Measurements from ENCODE around the gene SEC24A. TPM values are rescaled to one million over a fixed set of nuclear protein-coding genes. Genes with fewer than 3 reads are reported as not detected.
A peak's percentile ranks its signal among the peaks of the same experiment; 100 is the strongest.
"Not testable (repeated sequence)": the region's sequence is repeated elsewhere in the genome, so short reads cannot be mapped to it uniquely, and the experiment has no call there.

Gene SEC24A
- total RNA-seq, 3 donors from 2014 or later: 23.0 to 30.4 (median 23.9) TPM

DNA sequence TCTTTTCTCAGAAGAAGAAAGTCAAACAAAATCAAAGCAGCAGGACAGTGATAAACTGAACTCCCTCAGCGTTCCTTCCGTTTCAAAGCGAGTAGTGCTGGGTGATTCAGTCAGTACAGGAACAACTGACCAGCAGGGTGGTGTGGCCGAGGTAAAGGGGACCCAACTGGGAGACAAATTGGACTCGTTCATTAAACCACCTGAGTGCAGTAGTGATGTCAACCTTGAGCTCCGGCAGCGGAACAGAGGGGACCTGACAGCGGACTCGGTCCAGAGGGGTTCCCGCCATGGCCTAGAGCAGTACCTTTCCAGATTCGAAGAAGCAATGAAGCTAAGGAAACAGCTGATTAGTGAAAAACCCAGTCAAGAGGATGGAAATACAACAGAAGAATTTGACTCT lies 92.5 kb downstream of the SEC24A start:
- Histone ChIP-seq H3K4me3 (no peak overlapping the region), H3K36me3 (ENCODE audit: low read depth) (no peaks in the 10 kb centered on the region), H3K4me1 (ENCODE audit: low read depth) (peaks cover 9% of the 10 kb centered on the region), H3K9me3 (no peaks in the 10 kb centered on the region)
- no peak for DNase-seq
- ATAC-seq: no peak
- intact Hi-C loops (cut with DNase I, micrococcal nuclease): no loop called here
- TF ChIP-seq, protein P1, sequence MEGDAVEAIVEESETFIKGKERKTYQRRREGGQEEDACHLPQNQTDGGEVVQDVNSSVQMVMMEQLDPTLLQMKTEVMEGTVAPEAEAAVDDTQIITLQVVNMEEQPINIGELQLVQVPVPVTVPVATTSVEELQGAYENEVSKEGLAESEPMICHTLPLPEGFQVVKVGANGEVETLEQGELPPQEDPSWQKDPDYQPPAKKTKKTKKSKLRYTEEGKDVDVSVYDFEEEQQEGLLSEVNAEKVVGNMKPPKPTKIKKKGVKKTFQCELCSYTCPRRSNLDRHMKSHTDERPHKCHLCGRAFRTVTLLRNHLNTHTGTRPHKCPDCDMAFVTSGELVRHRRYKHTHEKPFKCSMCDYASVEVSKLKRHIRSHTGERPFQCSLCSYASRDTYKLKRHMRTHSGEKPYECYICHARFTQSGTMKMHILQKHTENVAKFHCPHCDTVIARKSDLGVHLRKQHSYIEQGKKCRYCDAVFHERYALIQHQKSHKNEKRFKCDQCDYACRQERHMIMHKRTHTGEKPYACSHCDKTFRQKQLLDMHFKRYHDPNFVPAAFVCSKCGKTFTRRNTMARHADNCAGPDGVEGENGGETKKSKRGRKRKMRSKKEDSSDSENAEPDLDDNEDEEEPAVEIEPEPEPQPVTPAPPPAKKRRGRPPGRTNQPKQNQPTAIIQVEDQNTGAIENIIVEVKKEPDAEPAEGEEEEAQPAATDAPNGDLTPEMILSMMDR (IDR thresholded peaks at IDR 0.05): no peak

DNA sequence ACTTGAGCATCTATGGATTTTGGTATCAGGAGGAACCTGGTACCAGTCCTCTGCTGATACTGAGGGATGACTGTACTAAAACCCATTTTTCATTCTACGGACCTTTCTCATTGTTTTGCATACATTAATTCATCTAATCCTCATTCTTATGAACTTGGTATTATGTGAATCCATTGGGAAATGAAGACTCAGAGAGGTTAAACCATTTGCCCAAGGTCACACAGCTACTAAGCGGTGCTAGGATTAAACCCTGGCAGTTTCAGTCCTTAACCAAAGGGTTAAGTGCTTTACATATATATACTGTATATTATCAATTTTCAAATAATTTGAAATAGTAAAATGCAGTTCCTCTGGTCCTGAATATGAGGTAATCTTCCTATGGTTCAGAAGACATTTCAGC lies 93.5 kb downstream of the SEC24A start:
- intact Hi-C loops (cut with DNase I, micrococcal nuclease): no loop called here
- TF ChIP-seq, protein P1 (IDR thresholded peaks at IDR 0.05): no peak
- DNase-seq: no peak
- H3K36me3 ChIP-seq (ENCODE audit: low read depth): no peaks in the 10 kb centered on the region
- no peaks in the 10 kb centered on the region for H3K9me3 ChIP-seq
- ATAC-seq: no peak
- peaks cover 9% of the 10 kb centered on the region for H3K4me1 ChIP-seq (ENCODE audit: low read depth)
- H3K4me3 ChIP-seq: no peak overlapping the region

DNA sequence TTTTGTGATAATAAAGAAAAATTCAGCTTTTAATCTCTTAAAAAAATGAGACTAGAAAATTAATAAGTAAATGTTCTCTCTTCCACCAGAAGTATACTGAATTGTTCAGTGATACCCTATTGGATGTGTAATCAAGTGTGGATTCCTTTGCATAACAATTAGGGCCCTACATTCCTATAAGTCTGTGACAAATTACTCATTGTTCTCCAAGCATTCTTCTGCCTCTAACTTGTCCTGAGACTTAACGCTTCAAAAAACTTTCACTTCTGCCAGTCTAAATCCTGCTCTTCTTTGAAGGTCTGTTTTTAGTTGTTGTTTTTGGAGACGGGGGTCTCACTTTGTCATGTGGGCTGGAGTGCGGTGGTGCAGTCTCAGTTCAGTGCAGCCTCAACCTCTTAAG lies 100.8 kb downstream of the SEC24A start:
- ATAC-seq: no peak
- Histone ChIP-seq H3K4me3 (no peak overlapping the region), H3K9me3 (no peaks in the 10 kb centered on the region), H3K36me3 (ENCODE audit: low read depth) (no peaks in the 10 kb centered on the region), H3K4me1 (ENCODE audit: low read depth) (no peaks in the 10 kb centered on the region)
- TF ChIP-seq, protein P1 (IDR thresholded peaks at IDR 0.05): no peak
- intact Hi-C loops (cut with DNase I, micrococcal nuclease): no loop called here
- no peak for DNase-seq

DNA sequence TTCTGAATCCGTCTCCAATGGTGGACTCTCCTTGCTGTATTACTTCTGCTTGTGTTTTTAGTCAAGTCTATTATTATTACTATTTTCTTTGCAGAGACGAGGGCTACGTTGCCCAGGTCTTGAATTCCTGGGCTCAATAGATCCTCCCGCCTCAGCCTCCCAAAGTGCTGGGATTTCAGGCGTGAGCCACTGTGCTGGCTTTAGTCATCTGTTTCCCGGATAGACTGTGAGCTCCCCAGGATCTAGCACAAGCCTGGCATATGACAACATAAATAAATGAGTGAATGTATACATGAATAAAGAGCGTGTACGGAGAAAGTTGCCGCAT lies 109.6 kb downstream of the SEC24A start:
- peak; percentile 47 for ATAC-seq
- no peak for DNase-seq
- TF ChIP-seq, protein P1 (IDR thresholded peaks at IDR 0.05): no peak
- Histone ChIP-seq H3K9me3 (no peaks in the 10 kb centered on the region), H3K36me3 (ENCODE audit: low read depth) (no peaks in the 10 kb centered on the region), H3K4me3 (no peak overlapping the region), H3K4me1 (ENCODE audit: low read depth) (peaks cover 11% of the 10 kb centered on the region)
- intact Hi-C loops (cut with DNase I, micrococcal nuclease): no loop called here

DNA sequence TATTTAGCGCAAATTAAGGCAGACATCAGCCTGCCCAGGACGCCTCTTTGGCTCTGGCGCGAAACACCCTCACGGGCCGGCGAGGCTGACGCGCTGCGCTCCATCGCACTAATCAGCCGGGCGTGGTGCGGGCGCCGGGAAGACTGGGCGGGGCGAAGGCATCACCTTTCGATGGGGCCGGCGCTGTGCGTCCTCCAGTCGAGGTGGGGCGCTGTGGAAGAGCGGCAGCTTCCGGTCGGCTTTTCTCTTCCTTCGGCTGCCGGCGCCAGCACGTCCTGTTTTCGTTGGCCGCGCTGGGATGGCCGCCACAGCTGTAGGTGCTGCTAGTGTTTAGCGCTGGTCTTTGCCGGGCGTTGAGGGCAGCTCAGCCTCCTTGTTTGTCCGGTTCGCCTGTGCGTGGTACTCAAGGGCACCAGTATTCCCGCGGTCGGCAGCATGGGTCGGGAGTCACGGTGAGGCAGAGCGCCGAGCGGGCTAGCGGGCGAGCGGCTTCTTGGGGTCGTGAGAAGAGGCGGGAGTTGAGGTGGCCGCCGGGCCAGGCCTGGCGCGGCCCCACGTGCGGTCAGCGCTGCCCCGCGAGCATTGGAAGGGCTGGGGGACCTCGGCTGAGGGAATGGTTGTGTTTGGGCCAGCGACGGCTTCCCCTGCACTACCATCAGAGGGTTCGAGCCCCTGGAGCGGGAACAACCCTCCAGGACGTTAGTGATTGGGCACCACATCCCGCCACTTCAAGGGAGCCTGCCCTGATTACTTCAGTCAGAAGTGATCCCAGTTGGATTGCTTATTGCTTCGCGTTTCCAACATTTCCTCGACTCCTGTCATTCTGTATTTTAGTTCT lies 110.1 kb downstream of the SEC24A start, which contains the start of gene DDX46:
TSS of gene DDX46 (plus strand) at position 276 of the 838 bp plus-strand sequence. CDS start at position 436, 160 bp downstream.
- DNase-seq (peak; percentile 96 to 97 (median 97)), ATAC-seq (peak; percentile 100)
- H3K36me3 ChIP-seq (ENCODE audit: low read depth): no peaks in the 10 kb centered on the region
- peaks cover 11% of the 10 kb centered on the region for H3K4me1 ChIP-seq (ENCODE audit: low read depth)
- H3K4me3 ChIP-seq: peak within 1 kb of the TSS; percentile 60
- intact Hi-C loops (cut with DNase I, micrococcal nuclease): no loop called here
- TF ChIP-seq, protein P1 (IDR thresholded peaks at IDR 0.05): peak; percentile 83
- no peaks in the 10 kb centered on the region for H3K9me3 ChIP-seq

DNA sequence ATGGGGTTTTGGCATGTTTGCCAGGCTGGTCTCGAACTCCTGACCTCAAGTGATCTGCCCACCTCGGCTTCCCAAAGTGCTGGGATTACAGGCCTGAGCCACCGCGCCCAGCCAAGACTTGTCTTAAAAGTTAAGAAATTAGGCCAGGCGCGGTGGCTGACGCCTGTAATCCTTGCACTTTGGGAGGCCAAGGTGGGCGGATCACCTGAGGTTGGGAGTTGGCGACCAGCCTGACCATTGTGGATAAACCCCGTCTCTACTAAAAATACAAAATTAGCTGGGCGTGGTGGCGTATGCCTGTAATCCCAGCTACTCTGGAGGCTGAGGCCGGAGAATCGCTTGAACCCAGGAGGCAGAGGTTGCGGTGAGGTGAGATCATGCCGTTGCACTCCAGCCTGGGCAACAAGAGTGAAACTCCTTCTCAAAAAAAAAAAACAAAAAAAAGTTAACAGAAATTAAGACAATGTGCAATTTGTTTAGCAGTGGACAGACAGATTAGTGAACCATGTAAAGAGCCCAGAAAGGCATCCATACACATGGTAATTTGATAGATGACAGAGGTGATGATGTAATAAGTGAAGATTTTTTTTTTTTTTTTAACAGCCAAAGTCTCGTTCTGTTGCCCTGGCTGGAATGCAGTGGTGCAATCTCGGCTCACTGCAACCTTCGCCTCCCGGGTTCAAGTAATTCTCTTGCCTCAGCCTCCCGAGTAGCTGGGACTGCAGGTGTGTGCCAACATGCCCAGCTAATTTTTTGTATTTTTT lies 119.1 kb downstream of the SEC24A start:
- H3K36me3 ChIP-seq (ENCODE audit: low read depth); intact Hi-C loops (cut with DNase I, micrococcal nuclease); ATAC-seq; DNase-seq; H3K9me3 ChIP-seq; H3K4me1 ChIP-seq (ENCODE audit: low read depth); H3K4me3 ChIP-seq: not testable (repeated sequence)

All from mucosa of descending colon (tissue), 3 donors.